IPS-18a (cell line): ENCODE measurements around the gene MAP6.
"Not testable (repeated sequence)": the region's sequence is repeated elsewhere in the genome, so short reads cannot be mapped to it uniquely, and the experiment has no call there.

Source experiments
- H3K27ac ChIP-seq: one replicate; pipeline ENCODE4 v1.5.1; 2013; ENCODE audit warnings: low read length
- H3K27me3 ChIP-seq: one replicate; pipeline ENCODE4 v1.6.1; 2013; ENCODE audit warnings: mild to moderate bottlenecking, low read length; ENCODE audit not compliant: control insufficient read depth, insufficient read depth
- H3K36me3 ChIP-seq: one replicate; pipeline ENCODE4 v1.6.1; 2013; ENCODE audit warnings: low read depth, low read length; ENCODE audit not compliant: control insufficient read depth
- H3K4me1 ChIP-seq: one replicate; pipeline ENCODE4 v1.6.1; 2013; ENCODE audit warnings: low read depth, low read length; ENCODE audit not compliant: control insufficient read depth
- H3K4me3 ChIP-seq: one replicate; pipeline ENCODE4 v1.5.1; 2013; ENCODE audit warnings: low read length
- H3K9ac ChIP-seq: one replicate; pipeline ENCODE4 v1.6.1; 2013; ENCODE audit warnings: mild to moderate bottlenecking, low read length, moderate library complexity
- H3K9me3 ChIP-seq: one replicate; pipeline ENCODE4 v1.6.1; 2013; ENCODE audit warnings: low read depth, low read length; ENCODE audit not compliant: control insufficient read depth

The MAP6 gene

GRCh38 chr11:75689863-75690609 is 21.2 kb upstream of the MAP6 start:
- Histone ChIP-seq H3K9me3 (no peaks in the 10 kb centered on the region), H3K27ac (no peak overlapping the region), H3K4me1 (no peaks in the 10 kb centered on the region), H3K9ac (no peak overlapping the region), H3K4me3 (no peak overlapping the region), H3K36me3 (no peaks in the 10 kb centered on the region), H3K27me3 (no peaks in the 10 kb centered on the region)

DNA sequence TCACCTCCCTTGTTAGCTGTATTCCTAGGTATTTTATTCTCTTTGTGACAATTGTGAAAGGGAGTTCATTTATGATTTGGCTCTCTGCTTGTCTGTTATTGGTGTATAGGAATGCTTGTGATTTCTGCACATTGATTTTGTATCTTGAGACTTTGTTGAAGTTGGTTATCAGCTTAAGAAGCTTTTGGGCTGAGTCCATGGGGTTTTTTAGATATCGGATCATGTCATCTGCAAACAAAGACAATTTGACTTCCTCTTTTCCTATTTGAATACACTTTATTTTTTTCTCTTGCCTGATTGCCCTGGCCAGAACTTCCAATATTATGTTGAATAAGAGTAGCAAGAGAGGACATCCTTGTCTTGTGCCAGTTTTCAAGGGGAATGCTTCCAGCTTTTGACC is 15.0 kb upstream of the MAP6 start:
- H3K9me3 ChIP-seq, H3K9ac ChIP-seq, H3K4me3 ChIP-seq, H3K27me3 ChIP-seq, H3K36me3 ChIP-seq, H3K27ac ChIP-seq, H3K4me1 ChIP-seq: not testable (repeated sequence)

DNA sequence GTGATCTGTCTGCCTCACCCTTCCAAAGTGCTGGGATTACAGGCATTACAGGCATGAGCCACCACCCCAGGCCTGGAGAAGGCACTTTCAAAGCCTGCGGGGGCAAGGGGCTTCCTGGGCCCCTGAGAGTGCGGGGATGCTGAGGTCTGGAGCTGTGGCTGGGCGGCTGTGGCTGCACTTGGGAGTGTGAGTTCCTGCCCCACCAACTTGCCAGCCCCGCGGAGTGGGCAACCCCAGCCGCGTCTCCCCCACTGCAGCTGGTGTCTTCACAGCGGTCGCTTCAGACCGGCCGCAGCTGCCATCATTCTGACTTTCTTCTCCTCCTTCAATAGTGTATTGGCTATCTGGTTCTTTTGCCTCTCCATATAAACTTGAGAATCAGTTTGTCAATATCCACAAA is 10.7 kb upstream of the MAP6 start:
- Histone ChIP-seq H3K4me3 (no peak overlapping the region), H3K27ac (no peak overlapping the region), H3K9me3 (no peaks in the 10 kb centered on the region), H3K4me1 (no peaks in the 10 kb centered on the region), H3K9ac (no peak overlapping the region), H3K36me3 (no peaks in the 10 kb centered on the region), H3K27me3 (no peaks in the 10 kb centered on the region)

DNA sequence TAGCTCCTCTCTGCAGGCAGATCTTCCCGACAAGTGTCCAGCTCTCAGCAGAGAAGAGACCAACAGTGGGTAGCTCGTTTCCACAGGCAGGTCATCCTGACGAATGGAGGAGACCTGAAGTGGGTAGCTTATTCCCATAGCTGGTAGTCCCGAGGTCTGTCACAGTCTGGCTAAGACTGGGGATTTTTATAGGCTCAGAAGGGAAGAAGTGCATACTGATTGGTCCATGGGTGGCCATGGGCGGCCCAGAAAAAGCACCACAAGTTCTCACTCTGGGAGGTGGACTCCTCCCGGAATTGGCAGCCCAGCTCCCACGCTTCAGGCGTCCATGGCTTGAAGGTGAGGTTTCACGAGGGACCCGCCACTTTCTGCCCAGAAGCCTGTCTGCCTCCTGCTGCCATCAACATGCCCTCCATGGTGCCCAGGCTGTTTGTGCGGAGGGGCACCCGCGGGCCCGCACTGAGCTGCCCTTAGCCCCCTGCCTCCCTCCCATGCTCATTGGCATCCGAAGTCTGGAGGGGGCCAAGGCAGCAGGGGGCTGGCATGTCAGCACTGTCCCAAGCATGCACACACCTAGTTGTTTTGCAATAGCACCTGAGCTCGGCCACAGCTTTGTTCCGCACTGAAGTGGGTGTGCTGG is 9.9 kb upstream of the MAP6 start:
- Histone ChIP-seq H3K36me3 (no peaks in the 10 kb centered on the region), H3K9me3 (no peaks in the 10 kb centered on the region), H3K9ac (no peak overlapping the region), H3K27me3 (no peaks in the 10 kb centered on the region), H3K4me1 (no peaks in the 10 kb centered on the region), H3K27ac (no peak overlapping the region), H3K4me3 (no peak overlapping the region)

GRCh38 chr11:75677909-75678308 is 9.1 kb upstream of the MAP6 start:
- H3K27me3 ChIP-seq = no peaks in the 10 kb centered on the region
- no peak overlapping the region for H3K27ac ChIP-seq
- no peak overlapping the region for H3K4me3 ChIP-seq

DNA sequence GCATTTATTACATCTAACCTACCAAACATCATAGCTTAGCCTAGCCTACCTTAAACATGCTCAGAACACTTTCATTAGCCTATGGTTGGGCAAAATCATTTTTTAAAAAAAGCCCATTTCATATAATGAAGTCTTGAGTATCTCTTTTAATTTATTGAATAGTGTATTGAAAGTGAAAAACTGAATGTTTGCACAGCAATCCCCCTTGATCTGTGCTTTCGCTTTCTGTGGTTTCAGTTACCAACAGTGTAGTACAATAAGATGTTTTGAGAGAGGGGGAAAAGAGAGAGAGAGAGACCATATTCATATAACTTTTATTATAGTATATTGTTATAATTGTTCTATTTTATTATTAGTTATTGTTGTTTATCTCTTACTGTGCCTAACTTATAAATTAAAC is 8.4 kb upstream of the MAP6 start:
- H3K4me1 ChIP-seq = no peaks in the 10 kb centered on the region

More at GRCh38 chr11:75677909-75678308, 9.1 kb upstream of the MAP6 start:
- H3K4me1 ChIP-seq = no peaks in the 10 kb centered on the region
- no peak overlapping the region for H3K9ac ChIP-seq
- no peaks in the 10 kb centered on the region for H3K36me3 ChIP-seq
- no peaks in the 10 kb centered on the region for H3K9me3 ChIP-seq

DNA sequence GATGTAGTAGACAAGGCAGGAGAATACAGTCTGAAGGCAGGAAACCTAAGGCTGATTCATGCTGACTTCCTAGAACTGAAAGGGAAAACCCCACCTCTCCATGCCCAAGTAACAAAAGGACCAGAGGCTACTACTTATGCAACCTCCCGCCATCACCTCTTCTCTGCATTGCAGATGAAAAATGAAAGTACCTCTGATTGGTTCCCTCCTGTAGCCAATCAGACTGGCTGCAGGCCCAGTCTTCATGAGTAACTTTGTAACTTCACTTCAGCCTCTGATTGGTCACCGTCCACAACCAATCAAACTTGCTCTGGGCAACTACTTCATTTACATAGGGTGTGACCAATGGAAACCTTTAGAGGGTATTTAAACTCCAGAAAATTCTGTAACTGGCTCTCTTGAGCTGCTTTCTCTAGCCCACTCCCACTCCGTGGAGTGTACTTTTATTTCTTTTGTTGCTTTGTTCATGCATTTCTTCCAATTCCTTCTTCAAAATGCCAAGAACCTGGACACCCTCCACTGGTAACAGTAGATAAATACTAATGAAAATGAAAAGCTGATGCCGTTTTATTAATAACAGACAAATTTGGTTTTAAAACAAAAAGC is 5.2 kb upstream of the MAP6 start:
- no peaks in the 10 kb centered on the region for H3K36me3 ChIP-seq
- H3K4me1 ChIP-seq = no peaks in the 10 kb centered on the region
- H3K9ac ChIP-seq = no peak overlapping the region
- H3K9me3 ChIP-seq = no peaks in the 10 kb centered on the region
- H3K27ac ChIP-seq = no peak overlapping the region
- peaks cover 34% of the 10 kb centered on the region for H3K27me3 ChIP-seq
- no peak overlapping the region for H3K4me3 ChIP-seq

More for the DNA sequence above, 8.4 kb upstream of the MAP6 start:
- H3K9me3 ChIP-seq = no peaks in the 10 kb centered on the region
- peaks cover 2% of the 10 kb centered on the region for H3K27me3 ChIP-seq
- H3K9ac ChIP-seq = no peak overlapping the region
- no peak overlapping the region for H3K4me3 ChIP-seq
- no peaks in the 10 kb centered on the region for H3K36me3 ChIP-seq
- no peak overlapping the region for H3K27ac ChIP-seq

DNA sequence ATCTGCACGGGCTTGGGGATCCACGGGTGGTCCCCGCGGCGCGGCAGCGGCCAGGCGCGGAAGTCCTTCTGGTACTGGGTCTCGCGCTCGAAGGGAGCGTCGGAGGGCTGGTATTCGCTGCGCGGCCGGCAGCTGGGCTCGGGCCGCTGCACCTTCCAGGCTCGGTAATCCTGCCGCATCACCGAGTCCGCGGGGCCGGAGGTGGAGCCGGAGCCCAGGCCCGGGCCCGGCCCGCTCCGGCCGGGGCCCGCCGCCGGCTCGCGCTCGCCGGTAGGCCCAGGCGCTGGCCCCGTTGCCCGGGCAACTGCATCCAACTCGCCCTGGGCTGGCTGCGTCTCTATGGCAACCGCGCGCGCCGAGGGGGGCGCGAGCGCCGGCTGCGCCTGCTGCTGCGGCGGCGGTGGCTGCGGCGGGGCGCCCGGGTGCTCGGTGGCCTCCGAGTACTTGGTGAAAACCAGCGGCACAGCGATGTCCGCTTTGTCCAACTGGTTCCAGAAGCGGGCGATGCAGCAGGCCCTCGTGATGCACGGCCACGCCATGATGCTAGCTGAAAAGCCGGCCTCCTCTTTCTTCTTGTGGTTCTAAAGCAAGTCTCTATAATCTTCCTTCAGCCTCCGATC is 897 bp downstream of the MAP6 start:
- no peak overlapping the region for H3K9ac ChIP-seq

GRCh38 chr11:75667255-75667830 is 1.5 kb downstream of the MAP6 start:
- Histone ChIP-seq H3K9ac (no peak overlapping the region), H3K9me3 (no peaks in the 10 kb centered on the region), H3K36me3 (no peaks in the 10 kb centered on the region), H3K4me1 (peaks cover 31% of the 10 kb centered on the region), H3K27me3 (peaks cover 81% of the 10 kb centered on the region), H3K4me3 (peak overlapping the region; percentile 53), H3K27ac (no peak overlapping the region)

More for the DNA sequence above, 897 bp downstream of the MAP6 start:
- H3K27me3 ChIP-seq = peaks cover 82% of the 10 kb centered on the region
- no peak overlapping the region for H3K27ac ChIP-seq
- no peaks in the 10 kb centered on the region for H3K9me3 ChIP-seq
- H3K4me1 ChIP-seq = peaks cover 26% of the 10 kb centered on the region
- H3K36me3 ChIP-seq = no peaks in the 10 kb centered on the region
- peak overlapping the region; percentile 53 for H3K4me3 ChIP-seq

DNA sequence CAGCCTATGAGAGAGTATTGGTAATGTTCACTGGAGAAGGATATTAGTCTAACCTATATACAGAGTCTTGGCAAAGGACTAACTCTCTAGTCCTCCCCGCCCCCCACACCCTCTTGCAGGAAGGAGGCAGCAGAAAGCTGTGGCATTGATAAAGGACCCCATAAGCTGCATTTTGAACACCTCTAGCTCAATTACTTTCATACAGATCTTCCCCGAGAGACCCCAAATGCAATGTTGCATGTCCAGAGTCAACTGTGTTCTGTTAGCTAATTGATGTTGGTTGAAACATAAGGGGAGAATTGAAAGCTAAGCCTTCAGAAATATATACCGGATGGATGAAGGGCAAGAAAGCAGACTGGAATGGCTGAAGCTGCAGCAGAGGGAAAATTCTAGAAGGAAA is 2.8 kb downstream of the MAP6 start:
- Histone ChIP-seq H3K4me1 (peaks cover 31% of the 10 kb centered on the region), H3K36me3 (no peaks in the 10 kb centered on the region), H3K27me3 (peaks cover 68% of the 10 kb centered on the region), H3K27ac (no peak overlapping the region), H3K4me3 (no peak overlapping the region), H3K9me3 (no peaks in the 10 kb centered on the region), H3K9ac (no peak overlapping the region)

- Histone ChIP-seq H3K27me3 (peaks cover 59% of the 10 kb centered on the region), H3K4me1 (peaks cover 31% of the 10 kb centered on the region)
Observed at GRCh38 chr11:75665126-75665525, 3.7 kb downstream of the MAP6 start.

More at GRCh38 chr11:75665126-75665525, 3.7 kb downstream of the MAP6 start:
- Histone ChIP-seq H3K27ac (no peak overlapping the region), H3K36me3 (no peaks in the 10 kb centered on the region), H3K4me3 (no peak overlapping the region), H3K9me3 (no peaks in the 10 kb centered on the region), H3K9ac (no peak overlapping the region)
